Stomach smooth muscle (tissue), 2 donors: ENCODE data around the gene CD44.

Source experiments
- H3K27ac ChIP-seq: one replicate; pipeline ENCODE4 v1.7.0; 2013; ENCODE audit warnings: mild to moderate bottlenecking, low read length, inconsistent platforms
- H3K27me3 ChIP-seq, 2 donors: one replicate each; pipeline ENCODE4 v1.7.0; 2013; ENCODE audit warnings: low read length in 2 of 2; ENCODE audit not compliant: insufficient read depth in 2 of 2, control insufficient read depth in 1 of 2
- H3K36me3 ChIP-seq, 2 donors: one replicate each; pipeline ENCODE4 v1.7.0; 2013; ENCODE audit warnings: low read length in 2 of 2; ENCODE audit not compliant: control insufficient read depth in 2 of 2, insufficient read depth in 2 of 2
- H3K4me1 ChIP-seq: one replicate; pipeline ENCODE4 v1.7.0; 2013; ENCODE audit warnings: low read length; ENCODE audit not compliant: control insufficient read depth, insufficient read depth
- H3K4me3 ChIP-seq, 2 donors: one replicate each; pipeline ENCODE4 v1.7.0; 2013; ENCODE audit warnings: low read length in 2 of 2
- H3K9ac ChIP-seq, 2 donors: one replicate each; pipeline ENCODE4 v1.7.0; 2013; ENCODE audit warnings: low read length in 2 of 2, mild to moderate bottlenecking in 1 of 2
- H3K9me3 ChIP-seq, 2 donors: one replicate each; pipeline ENCODE4 v1.7.0; 2013; ENCODE audit warnings: low read length in 2 of 2; ENCODE audit not compliant: control insufficient read depth in 2 of 2
- donor health status: healthy.
- donor health status: Pancreatic carcinoma.

The CD44 gene

GRCh38 chr11:35168671-35169070, 29.7 kb downstream of the CD44 start:
- H3K9me3 ChIP-seq, result no peaks in the 10 kb centered on the region
- peak overlapping the region; percentile 62 for H3K27ac ChIP-seq
- H3K27me3 ChIP-seq, result no peaks in the 10 kb centered on the region
- H3K4me3 ChIP-seq, result no peak overlapping the region
- peaks cover 54% of the 10 kb centered on the region for H3K4me1 ChIP-seq
- no peaks in the 10 kb centered on the region for H3K36me3 ChIP-seq
- H3K9ac ChIP-seq, result no peak overlapping the region

- no peak overlapping the region for H3K4me3 ChIP-seq
- H3K9ac ChIP-seq, result no peak overlapping the region
- no peaks in the 10 kb centered on the region for H3K27me3 ChIP-seq
- no peaks in the 10 kb centered on the region for H3K9me3 ChIP-seq
- H3K36me3 ChIP-seq, result no peaks in the 10 kb centered on the region
- H3K4me1 ChIP-seq, result peaks cover 54% of the 10 kb centered on the region
- peak overlapping the region; percentile 62 for H3K27ac ChIP-seq
Measured at GRCh38 chr11:35169112-35169511, 30.1 kb downstream of the CD44 start.

GRCh38 chr11:35169754-35170153, 30.8 kb downstream of the CD44 start:
- no peak overlapping the region for H3K4me3 ChIP-seq
- H3K9ac ChIP-seq, result no peak overlapping the region
- H3K4me1 ChIP-seq, result peaks cover 54% of the 10 kb centered on the region
- peak overlapping the region; percentile 62 for H3K27ac ChIP-seq
- no peaks in the 10 kb centered on the region for H3K9me3 ChIP-seq
- no peaks in the 10 kb centered on the region for H3K36me3 ChIP-seq
- no peaks in the 10 kb centered on the region for H3K27me3 ChIP-seq

GRCh38 chr11:35170503-35170902, 31.5 kb downstream of the CD44 start:
- Histone ChIP-seq H3K27ac (peak overlapping the region; percentile 62), H3K4me3 (peak overlapping the region in 1 of 2 donors; percentile 9), H3K4me1 (peaks cover 53% of the 10 kb centered on the region), H3K27me3 (no peaks in the 10 kb centered on the region), H3K36me3 (no peaks in the 10 kb centered on the region), H3K9ac (no peak overlapping the region), H3K9me3 (no peaks in the 10 kb centered on the region)

- H3K4me3 ChIP-seq, result no peak overlapping the region
- H3K9me3 ChIP-seq, result no peaks in the 10 kb centered on the region
- H3K27ac ChIP-seq, result no peak overlapping the region
- H3K9ac ChIP-seq, result no peak overlapping the region
- no peaks in the 10 kb centered on the region for H3K27me3 ChIP-seq
- H3K36me3 ChIP-seq, result no peaks in the 10 kb centered on the region
- peaks cover 49% of the 10 kb centered on the region for H3K4me1 ChIP-seq
Measured at GRCh38 chr11:35171226-35171625, 32.3 kb downstream of the CD44 start.

- peak overlapping the region; percentile 32 for H3K27ac ChIP-seq
- no peak overlapping the region for H3K9ac ChIP-seq
- H3K9me3 ChIP-seq, result no peaks in the 10 kb centered on the region
- H3K4me3 ChIP-seq, result no peak overlapping the region
- H3K27me3 ChIP-seq, result no peaks in the 10 kb centered on the region
- peaks cover 31% of the 10 kb centered on the region for H3K4me1 ChIP-seq
- H3K36me3 ChIP-seq, result peaks cover 11 to 14% of the 10 kb centered on the region in 2 donors
Measured at GRCh38 chr11:35173011-35173511, 34.1 kb downstream of the CD44 start.

GRCh38 chr11:35173616-35174566, 34.9 kb downstream of the CD44 start:
- Histone ChIP-seq H3K36me3 (peaks cover 15 to 17% of the 10 kb centered on the region in 2 donors), H3K27me3 (no peaks in the 10 kb centered on the region), H3K9me3 (no peaks in the 10 kb centered on the region), H3K27ac (peak overlapping the region; percentile 32), H3K4me3 (no peak overlapping the region), H3K4me1 (peaks cover 24% of the 10 kb centered on the region), H3K9ac (no peak overlapping the region)

- H3K4me3 ChIP-seq, result no peak overlapping the region
- peaks cover 30% of the 10 kb centered on the region for H3K4me1 ChIP-seq
- H3K27ac ChIP-seq, result no peak overlapping the region
- H3K9me3 ChIP-seq, result no peaks in the 10 kb centered on the region
- H3K36me3 ChIP-seq, result peaks cover 18 to 24% of the 10 kb centered on the region in 2 donors
- no peaks in the 10 kb centered on the region for H3K27me3 ChIP-seq
- H3K9ac ChIP-seq, result no peak overlapping the region
Measured at GRCh38 chr11:35174666-35175065, 35.7 kb downstream of the CD44 start.

- no peaks in the 10 kb centered on the region for H3K9me3 ChIP-seq
- H3K27me3 ChIP-seq, result no peaks in the 10 kb centered on the region
- H3K36me3 ChIP-seq, result peaks cover 31 to 34% of the 10 kb centered on the region in 2 donors
- H3K4me3 ChIP-seq, result no peak overlapping the region
- H3K27ac ChIP-seq, result no peak overlapping the region
- H3K9ac ChIP-seq, result no peak overlapping the region
- H3K4me1 ChIP-seq, result peaks cover 33% of the 10 kb centered on the region
Measured at GRCh38 chr11:35177370-35177769, 38.4 kb downstream of the CD44 start.

GRCh38 chr11:35178067-35178805, 39.3 kb downstream of the CD44 start:
- no peaks in the 10 kb centered on the region for H3K9me3 ChIP-seq
- peaks cover 37 to 41% of the 10 kb centered on the region in 2 donors for H3K36me3 ChIP-seq
- H3K4me1 ChIP-seq, result peaks cover 33% of the 10 kb centered on the region
- H3K27ac ChIP-seq, result peak overlapping the region; percentile 50
- H3K4me3 ChIP-seq, result no peak overlapping the region
- H3K27me3 ChIP-seq, result no peaks in the 10 kb centered on the region
- H3K9ac ChIP-seq, result no peak overlapping the region
